ENCODE data around the gene PCDHGA1. TPM values are rescaled to one million over a fixed set of nuclear protein-coding genes. Genes with fewer than 3 reads are reported as not detected.

Gene PCDHGA1
- total and polyA plus RNA-seq, 2 donors (not counting 1 experiment from before 2014, with no cell fraction given) = 0.06 to 0.64 TPM

DNA sequence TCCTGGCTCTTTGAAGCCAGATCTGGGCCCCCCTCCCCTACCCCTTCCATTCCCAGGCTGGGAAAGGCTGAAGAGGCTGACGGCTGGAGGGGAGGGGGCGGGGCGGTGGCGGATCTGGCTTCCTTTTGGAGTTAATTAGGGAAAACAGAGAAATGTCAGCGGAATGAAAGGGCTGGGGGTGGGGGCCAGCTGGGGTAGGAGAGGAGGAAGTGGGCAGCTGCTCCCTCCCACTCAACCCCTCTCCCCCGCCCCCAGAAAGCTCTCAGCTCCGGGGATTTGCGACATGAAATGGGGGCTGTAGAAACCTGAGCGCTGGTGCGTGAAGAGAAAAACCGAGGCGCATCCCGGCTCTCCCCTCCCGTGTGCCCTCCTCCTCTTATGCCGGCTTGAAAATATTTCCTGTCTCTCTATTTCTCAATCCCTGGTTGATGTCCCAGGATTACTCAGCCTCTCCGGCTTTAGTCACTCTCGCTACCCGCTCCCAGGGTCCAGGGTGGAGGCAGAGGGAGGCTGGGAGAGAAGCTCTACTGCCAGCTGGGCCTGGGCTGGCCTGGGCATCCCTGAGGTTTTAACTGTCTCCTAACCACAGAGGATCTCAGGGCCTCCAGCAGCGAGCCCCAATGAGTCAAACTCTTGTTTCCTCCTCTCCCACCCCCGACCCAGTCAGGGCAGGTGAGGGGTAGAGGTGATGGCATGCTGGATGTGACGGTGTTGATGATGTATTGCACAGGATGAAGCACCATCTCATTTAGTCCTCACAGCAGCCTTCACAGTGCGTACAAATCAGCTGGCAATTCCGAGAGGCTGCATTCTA is 178.7 kb downstream of the PCDHGA1 start:
- intact Hi-C loops (cut with micrococcal nuclease) = no loop called here
- peaks cover 53 to 75% of the 10 kb centered on the region in 2 donors for H3K4me1 ChIP-seq (ENCODE audit: control insufficient read depth in 2 of 2, insufficient read depth in 2 of 2, low read length in 2 of 2)
- H3K9ac ChIP-seq (ENCODE audit: low read length) = peak overlapping the region; percentile 13
- ChIA-PET CTCF (interaction anchor here (0.7 to 12.8 kb wide), 7 partner anchors 16 to 96 kb away, joined by 3 to 176 read pairs (median 6); partner anchors contain the start of genes PCDHGA10, PCDHGA11, PCDHGB7 and PCDHGC3), POLR2A (interaction anchor here (0.5 to 0.8 kb wide), 3 partner anchors 16 to 86 kb away, joined by 3 read pairs; no protein-coding TSS in a partner anchor)
- Mint-ChIP-seq H3K4me1 (peaks cover 72% of the 10 kb centered on the region), H3K27me3 (no peaks in the 10 kb centered on the region), H3K4me3 (peak overlapping the region; percentile 63), H3K27ac (peak overlapping the region; percentile 10), H3K9me3 (ENCODE audit: insufficient read depth) (peaks cover 3% of the 10 kb centered on the region)
- H3K27me3 ChIP-seq (replicated peaks in 1 of 4; ENCODE audit: control extremely low read depth in 1 of 4, control insufficient read depth in 3 of 4, insufficient read depth in 4 of 4, low read length in 3 of 4) = no peaks in the 10 kb centered on the region
- no peak overlapping the region for H3K4me3 ChIP-seq (ENCODE audit: control extremely low read depth in 1 of 5, extremely low read depth in 1 of 5, insufficient read depth in 1 of 5, low read depth in 2 of 5, low read length in 4 of 5)
- H3K79me2 ChIP-seq (ENCODE audit: control insufficient read depth, insufficient read depth, low read length) = no peaks in the 10 kb centered on the region
- TF ChIP-seq, protein P1, sequence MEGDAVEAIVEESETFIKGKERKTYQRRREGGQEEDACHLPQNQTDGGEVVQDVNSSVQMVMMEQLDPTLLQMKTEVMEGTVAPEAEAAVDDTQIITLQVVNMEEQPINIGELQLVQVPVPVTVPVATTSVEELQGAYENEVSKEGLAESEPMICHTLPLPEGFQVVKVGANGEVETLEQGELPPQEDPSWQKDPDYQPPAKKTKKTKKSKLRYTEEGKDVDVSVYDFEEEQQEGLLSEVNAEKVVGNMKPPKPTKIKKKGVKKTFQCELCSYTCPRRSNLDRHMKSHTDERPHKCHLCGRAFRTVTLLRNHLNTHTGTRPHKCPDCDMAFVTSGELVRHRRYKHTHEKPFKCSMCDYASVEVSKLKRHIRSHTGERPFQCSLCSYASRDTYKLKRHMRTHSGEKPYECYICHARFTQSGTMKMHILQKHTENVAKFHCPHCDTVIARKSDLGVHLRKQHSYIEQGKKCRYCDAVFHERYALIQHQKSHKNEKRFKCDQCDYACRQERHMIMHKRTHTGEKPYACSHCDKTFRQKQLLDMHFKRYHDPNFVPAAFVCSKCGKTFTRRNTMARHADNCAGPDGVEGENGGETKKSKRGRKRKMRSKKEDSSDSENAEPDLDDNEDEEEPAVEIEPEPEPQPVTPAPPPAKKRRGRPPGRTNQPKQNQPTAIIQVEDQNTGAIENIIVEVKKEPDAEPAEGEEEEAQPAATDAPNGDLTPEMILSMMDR (IDR thresholded peaks at IDR 0.05) = no peak
- TF ChIP-seq EZH2 (IDR thresholded peaks at IDR 0.05; ENCODE audit: borderline replicate concordance, insufficient read depth, low read depth, low read length, poor library complexity, severe bottlenecking) = no peak
- H2AFZ ChIP-seq (ENCODE audit: insufficient read depth, low read depth, low read length, poor library complexity, severe bottlenecking) = peak overlapping the region; percentile 9
- peaks cover 0 to under 1% of the 10 kb centered on the region in 2 experiments for H3K36me3 ChIP-seq (replicated peaks in 1 of 2; ENCODE audit: control extremely low read depth in 1 of 2, control insufficient read depth in 1 of 2, extremely low read depth in 1 of 2, insufficient read depth in 2 of 2, low read length in 1 of 2)
- H4K20me1 ChIP-seq (ENCODE audit: control insufficient read depth, insufficient read depth, low read length, poor library complexity, severe bottlenecking) = peaks cover 5% of the 10 kb centered on the region
- peaks cover 0 to 13% (median 0%) of the 10 kb centered on the region in 3 donors for H3K9me3 ChIP-seq (ENCODE audit: control extremely low read depth in 1 of 3, control insufficient read depth in 2 of 3, insufficient read depth in 1 of 3, low read length in 2 of 3)
- H3K4me2 ChIP-seq (replicated peaks; ENCODE audit: low read depth, low read length, poor library complexity, severe bottlenecking) = peak overlapping the region; percentile 48
- WGBS (ENCODE audit: insufficient coverage) = 25% methylated on average over 11 of the region's 23 CpGs
- DNase-seq = no peak
- peak overlapping the region; percentile 10 to 29 for H3K27ac ChIP-seq (ENCODE audit: low read length in 2 of 2)
- ATAC-seq (ENCODE audit: low read depth) = no peak
